HUES6 (cell line): Measurements from ENCODE around the gene CD9.

Experiments used
- H3K27ac ChIP-seq: 2 replicates; pipeline ENCODE4 v1.7.0; 2013; ENCODE audit warnings: low read depth, mild to moderate bottlenecking, low read length, inconsistent platforms
- H3K27me3 ChIP-seq: 2 replicates; pipeline ENCODE4 v1.6.1; 2013; ENCODE audit warnings: low read length; ENCODE audit not compliant: control insufficient read depth, insufficient read depth
- H3K36me3 ChIP-seq: 2 replicates; pipeline ENCODE4 v1.6.1; 2013; ENCODE audit warnings: low read length; ENCODE audit not compliant: control insufficient read depth, insufficient read depth
- H3K4me1 ChIP-seq: 2 replicates; pipeline ENCODE4 v1.6.1; 2013; ENCODE audit warnings: low read length; ENCODE audit not compliant: control insufficient read depth, insufficient read depth
- H3K4me3 ChIP-seq: 2 replicates; pipeline ENCODE4 v1.5.1; 2013; ENCODE audit warnings: low read depth, low read length
- H3K9ac ChIP-seq: one replicate; pipeline ENCODE4 v1.6.1; 2013; ENCODE audit warnings: mild to moderate bottlenecking, low read length
- H3K9me3 ChIP-seq: 2 replicates; pipeline ENCODE4 v1.6.1; 2013; ENCODE audit warnings: low read depth, low read length; ENCODE audit not compliant: control insufficient read depth, insufficient read depth

The CD9 gene

DNA sequence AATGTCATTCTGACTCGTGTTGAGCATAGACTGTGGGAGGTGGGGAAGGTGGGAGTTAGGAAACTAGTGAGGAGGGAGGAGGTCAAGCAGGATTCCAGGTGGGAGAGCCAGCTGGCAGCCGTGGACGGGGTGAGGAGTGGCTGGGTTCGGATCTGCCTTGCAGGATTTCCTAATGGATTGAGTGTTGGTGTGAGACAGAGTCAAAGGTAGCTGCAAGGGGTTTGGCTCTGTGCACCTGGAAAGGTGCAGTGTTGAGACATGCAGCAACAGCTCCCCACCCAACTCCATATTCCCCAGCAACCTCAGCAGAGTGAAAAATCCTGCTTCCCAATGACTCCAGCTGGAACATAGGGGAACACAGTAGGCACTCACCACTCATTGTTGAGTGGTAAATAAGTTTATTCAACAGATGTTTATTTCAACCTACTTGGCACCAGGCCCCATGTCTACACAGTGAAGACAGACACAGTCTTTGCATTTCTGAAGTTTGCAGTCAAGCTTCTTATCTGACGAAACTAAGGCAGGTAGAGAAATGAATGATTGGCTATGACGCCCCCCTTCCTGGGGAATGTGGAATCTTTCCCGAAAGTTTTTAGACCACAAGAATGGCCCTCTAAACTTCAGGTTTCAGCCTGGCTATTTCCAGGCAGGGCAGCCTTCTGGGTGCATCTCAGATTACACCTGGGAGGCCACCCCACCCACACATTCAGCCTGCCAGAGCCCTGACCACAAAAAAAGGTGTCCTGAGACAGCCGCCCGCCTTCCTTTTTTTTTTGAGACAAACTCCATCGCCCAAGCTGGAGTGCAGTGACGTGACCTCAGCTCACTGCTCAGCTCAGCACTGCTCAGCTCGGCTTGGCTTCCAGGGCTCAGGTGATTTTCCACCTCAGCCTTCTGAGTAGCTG lies 72.4 kb downstream of the CD9 start:
- no peaks in the 10 kb centered on the region for H3K27me3 ChIP-seq
- H3K4me3 ChIP-seq: no peak overlapping the region
- peaks cover 49% of the 10 kb centered on the region for H3K4me1 ChIP-seq
- H3K9ac ChIP-seq: peak overlapping the region; percentile 6
- no peak overlapping the region for H3K27ac ChIP-seq
- no peaks in the 10 kb centered on the region for H3K9me3 ChIP-seq
- H3K36me3 ChIP-seq: no peaks in the 10 kb centered on the region

DNA sequence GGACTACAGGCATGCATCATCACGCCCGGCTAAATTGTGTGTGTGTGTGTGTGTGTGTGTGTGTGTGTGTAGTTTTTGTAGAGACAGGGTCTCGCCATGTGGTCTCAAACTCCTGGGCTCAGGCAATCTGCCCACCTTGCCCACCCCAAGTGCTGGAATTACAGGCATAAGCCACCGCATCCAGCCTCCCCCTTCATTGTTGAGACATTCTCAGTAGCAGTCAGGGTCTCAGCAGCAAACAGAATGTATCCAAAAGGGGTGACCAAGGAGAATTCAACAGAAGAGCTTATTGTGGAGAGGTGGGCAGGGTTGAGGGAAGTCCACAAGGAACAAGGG lies 73.0 kb downstream of the CD9 start:
- H3K4me3 ChIP-seq: no peak overlapping the region
- H3K9ac ChIP-seq: no peak overlapping the region
- H3K27me3 ChIP-seq: no peaks in the 10 kb centered on the region; the same call in 1 of the 2 replicates
- no peaks in the 10 kb centered on the region for H3K36me3 ChIP-seq
- H3K27ac ChIP-seq: no peak overlapping the region
- H3K9me3 ChIP-seq: no peaks in the 10 kb centered on the region
- H3K4me1 ChIP-seq: peaks cover 55% of the 10 kb centered on the region

DNA sequence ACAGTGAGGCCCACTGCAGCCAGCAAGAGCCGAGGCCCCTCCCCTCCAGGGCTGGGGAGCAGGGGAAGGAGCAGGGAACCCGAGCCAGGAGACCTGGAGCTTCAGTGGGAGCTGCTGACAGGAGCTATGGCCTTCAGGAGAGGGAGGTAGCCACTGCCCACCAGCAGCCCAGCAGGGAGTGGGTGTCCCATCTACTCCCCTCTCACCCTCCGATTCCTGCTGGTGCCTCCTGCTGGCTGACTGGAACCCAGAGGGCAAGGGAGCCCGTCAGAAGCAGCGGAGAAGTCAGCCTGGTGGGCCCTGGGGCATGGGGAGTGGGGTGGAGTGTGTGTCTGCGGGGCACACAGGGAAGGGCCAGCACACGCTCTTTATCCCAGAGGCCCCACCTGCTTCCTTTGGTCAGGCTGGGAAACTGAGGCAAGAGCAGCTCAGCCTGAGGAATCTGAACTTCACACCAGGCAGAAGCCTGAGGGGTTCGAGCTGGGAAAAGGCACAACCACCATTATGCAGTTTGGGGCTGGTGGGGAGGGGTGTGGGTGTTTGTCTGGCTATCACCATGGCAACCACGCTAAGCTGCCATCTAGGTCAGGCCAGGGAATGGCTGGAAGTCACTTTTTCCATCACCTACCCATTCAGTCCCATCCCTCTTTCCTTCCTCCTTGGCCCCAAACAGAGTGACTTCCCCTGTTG lies 73.5 kb downstream of the CD9 start:
- no peak overlapping the region for H3K4me3 ChIP-seq
- H3K9ac ChIP-seq: no peak overlapping the region
- peaks cover 51% of the 10 kb centered on the region for H3K4me1 ChIP-seq
- no peaks in the 10 kb centered on the region for H3K9me3 ChIP-seq
- H3K36me3 ChIP-seq: no peaks in the 10 kb centered on the region
- no peak overlapping the region for H3K27ac ChIP-seq
- no peaks in the 10 kb centered on the region; the same call in 1 of the 2 replicates for H3K27me3 ChIP-seq

DNA sequence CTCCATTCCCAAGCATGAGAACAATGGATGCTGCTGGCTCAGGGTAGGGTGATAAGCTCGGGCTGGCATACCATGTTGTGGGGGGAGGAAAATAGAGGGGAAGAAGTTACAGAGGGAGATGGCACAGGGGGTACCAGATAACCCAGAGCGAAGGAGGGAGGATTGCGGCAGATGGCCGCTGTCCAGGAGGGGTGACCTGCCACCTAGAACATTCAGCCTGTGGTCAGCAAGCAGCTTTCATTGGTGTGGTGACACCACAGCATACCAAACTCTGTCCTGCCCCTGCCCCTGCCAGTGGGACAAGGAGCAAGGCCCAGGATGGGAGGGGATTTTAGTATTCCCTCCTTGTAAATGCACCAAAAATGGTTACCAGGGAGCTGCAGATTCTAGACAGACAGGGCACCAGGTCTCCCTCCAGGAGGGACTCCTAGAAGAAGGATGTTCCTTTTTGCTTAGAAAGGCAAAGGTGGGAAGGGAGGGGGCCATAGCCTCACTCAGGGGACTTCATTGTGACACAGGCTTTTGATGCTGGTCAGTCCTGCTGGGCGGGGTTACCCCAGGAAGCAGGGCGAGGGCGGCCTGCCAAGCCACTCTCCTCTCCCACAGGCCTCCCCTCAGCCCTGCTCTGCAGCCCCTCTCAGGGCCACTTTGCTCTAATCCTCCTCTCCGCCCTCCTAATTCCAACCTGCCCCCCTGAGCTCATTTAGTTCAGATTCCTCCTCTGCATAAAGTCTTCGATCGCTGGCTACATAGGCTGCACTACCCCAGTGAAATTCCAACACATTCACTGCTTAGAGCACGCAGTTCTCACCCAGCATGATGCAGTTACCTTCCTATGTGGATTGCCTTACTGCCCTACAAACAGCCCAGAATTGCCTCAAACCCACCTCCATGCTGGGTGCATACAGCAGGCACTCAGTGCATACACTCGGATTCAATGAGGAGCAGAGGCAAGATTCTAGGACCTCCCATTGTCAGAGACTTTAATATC lies 74.3 kb downstream of the CD9 start:
- Histone ChIP-seq H3K9me3 (no peaks in the 10 kb centered on the region), H3K9ac (no peak overlapping the region), H3K4me3 (no peak overlapping the region), H3K27ac (no peak overlapping the region), H3K36me3 (no peaks in the 10 kb centered on the region), H3K4me1 (peaks cover 53% of the 10 kb centered on the region), H3K27me3 (no peaks in the 10 kb centered on the region; the same call in 1 of the 2 replicates)

DNA sequence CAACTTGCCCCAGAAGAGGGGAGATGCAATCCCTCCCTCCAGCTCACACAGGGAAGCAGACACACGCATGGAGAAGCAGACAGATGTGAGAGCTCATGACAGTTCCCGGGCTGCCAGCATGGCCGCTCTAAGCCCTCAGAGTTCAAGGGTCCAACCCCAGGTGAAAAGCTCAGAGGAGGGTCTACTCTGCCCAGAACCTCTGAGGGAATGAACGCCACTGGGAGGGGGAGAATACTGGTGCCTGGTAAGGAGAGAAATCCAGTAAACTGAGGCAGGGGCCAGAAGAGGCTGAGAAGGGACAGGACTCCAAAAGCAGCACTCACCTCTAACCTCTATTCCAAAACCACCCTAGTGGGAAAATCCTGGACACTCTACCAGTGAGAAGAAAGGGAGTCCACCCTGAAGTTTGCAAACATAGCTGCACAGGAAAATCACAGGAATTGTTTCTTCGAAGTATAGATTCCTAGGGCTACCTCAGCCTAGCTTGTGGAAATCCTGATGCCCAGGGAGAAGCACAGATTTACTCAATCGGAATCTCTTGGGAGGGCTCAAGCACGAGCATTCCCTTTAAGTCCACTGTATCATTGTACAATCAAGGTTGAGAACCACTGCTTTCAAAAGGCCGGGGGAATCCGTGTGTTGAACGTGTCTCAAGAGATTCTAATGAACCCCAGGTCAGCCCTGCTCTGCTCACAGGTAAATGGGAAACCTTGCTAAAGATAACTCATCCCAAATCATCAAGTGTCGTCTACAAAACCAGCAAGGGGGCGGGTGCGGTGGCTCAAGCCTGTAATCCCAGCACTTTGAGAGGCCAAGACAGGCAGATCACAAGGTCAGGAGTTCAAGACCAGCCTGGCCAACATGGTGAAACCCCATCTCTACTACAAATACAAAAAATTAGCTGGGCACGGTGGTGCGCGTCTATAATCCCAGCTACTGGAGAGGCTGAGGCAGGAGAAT lies 76.0 kb downstream of the CD9 start:
- no peaks in the 10 kb centered on the region for H3K36me3 ChIP-seq
- no peak overlapping the region for H3K27ac ChIP-seq
- H3K4me1 ChIP-seq: peaks cover 64% of the 10 kb centered on the region
- H3K9me3 ChIP-seq: no peaks in the 10 kb centered on the region
- H3K27me3 ChIP-seq: no peaks in the 10 kb centered on the region; the same call in 1 of the 2 replicates
- H3K4me3 ChIP-seq: no peak overlapping the region
- H3K9ac ChIP-seq: no peak overlapping the region

DNA sequence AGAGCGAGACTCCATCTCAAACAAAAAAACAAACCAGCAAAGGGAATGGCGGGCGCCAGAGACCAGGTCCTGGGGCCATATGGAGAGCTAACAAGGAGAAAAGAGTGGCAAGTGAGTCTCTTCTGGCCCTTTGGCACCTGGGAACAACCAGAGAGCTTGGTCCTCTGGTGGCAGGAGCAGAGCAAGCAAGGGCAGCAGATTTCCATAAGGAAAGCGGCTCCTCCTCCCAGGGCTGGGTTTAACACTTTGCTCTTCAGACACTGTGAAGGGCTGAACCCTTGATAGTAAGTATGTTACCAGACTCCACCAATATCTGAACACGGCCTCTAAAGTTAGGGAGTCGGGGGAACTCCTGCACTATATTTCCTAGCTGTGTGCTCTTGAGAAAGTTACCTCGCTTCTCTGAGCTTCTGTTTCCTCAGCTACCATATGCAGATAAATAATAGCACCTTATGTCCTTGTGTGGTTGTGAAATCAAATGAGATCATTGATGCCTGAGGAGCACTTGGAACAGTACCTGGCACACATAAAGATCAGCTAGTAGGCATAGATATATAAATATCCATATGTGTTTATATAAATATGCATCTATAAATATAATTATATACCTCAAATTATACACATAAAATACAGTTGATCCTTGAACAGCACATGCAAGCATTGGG lies 76.9 kb downstream of the CD9 start:
- Histone ChIP-seq H3K9me3 (no peaks in the 10 kb centered on the region), H3K27me3 (no peaks in the 10 kb centered on the region; the same call in 1 of the 2 replicates), H3K36me3 (no peaks in the 10 kb centered on the region), H3K9ac (no peak overlapping the region), H3K27ac (no peak overlapping the region), H3K4me1 (peaks cover 67% of the 10 kb centered on the region), H3K4me3 (no peak overlapping the region)

DNA sequence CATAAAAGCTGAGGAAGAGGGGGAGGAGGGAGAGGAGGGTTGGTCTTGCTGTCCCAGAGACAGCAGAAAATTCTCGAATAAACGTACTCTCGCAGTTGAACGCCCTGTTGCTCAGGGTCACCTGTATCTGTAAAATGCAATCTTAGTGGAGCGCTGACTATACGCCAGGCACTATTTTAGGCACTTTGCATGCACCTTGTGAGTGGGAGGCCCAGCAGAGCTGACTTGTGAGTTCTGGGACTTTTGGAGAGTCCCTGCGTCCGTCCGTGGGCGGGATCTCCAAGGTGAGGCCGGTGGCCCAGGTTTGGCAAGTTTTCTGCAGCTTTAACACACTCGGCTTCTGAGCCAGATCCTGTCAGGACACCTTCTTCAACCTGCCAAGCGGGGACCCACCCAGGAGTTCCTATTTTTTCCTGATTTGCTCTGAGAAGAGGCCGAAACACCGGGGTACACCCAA lies 77.8 kb downstream of the CD9 start:
- H3K27me3 ChIP-seq: no peaks in the 10 kb centered on the region; the same call in 1 of the 2 replicates
- H3K4me3 ChIP-seq: peak overlapping the region; percentile 58
- peaks cover 61% of the 10 kb centered on the region for H3K4me1 ChIP-seq
- peak overlapping the region; percentile 81 for H3K9ac ChIP-seq
- no peaks in the 10 kb centered on the region for H3K36me3 ChIP-seq
- H3K9me3 ChIP-seq: no peaks in the 10 kb centered on the region
- H3K27ac ChIP-seq: peak overlapping the region; percentile 76; the same call in 1 of the 2 replicates

DNA sequence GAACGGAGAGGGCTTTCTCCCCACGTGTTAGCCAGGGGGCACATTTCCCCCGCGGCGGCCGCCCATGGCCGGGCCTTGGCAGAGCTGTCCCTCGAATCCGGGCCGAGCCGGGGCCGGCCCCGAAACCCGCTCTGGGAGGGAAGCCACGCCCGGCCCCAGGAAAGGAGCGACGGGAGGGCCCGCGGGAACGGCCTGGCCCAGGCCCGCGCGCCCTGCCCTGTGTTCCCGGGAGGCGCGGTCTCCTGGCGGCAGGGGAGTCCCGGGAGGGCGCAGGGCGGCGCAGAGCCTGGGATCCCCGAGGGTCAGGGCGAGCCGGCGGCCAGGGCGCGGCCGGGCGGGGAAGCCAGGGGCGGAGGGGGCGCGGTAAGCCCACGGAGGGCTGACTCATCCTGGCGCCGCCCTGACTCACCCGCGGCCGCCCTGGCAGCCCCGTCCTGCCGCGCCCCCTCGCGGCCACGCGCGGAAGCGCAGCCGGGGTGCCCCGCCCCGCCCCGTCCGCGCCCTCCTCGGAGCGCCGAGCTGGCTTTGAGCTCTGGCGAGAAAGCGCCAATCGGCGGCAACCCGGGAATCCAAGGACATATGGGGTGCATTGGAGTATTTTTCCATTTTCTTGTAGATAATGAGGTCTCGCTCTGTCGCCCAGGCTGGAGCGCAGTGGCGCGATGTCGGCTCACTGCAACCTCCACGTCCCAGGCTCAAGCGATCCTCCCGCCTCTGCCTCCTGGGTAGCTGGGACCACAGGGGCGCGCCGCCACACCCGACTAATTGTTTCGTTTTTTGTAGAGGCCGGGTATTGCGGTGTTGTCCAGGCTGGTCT lies 78.4 kb downstream of the CD9 start:
- Histone ChIP-seq H3K4me3 (peak overlapping the region; percentile 58), H3K36me3 (no peaks in the 10 kb centered on the region), H3K9ac (peak overlapping the region; percentile 81), H3K9me3 (no peaks in the 10 kb centered on the region), H3K27ac (peak overlapping the region; percentile 76; the same call in 1 of the 2 replicates), H3K4me1 (peaks cover 54% of the 10 kb centered on the region), H3K27me3 (no peaks in the 10 kb centered on the region; the same call in 1 of the 2 replicates)

DNA sequence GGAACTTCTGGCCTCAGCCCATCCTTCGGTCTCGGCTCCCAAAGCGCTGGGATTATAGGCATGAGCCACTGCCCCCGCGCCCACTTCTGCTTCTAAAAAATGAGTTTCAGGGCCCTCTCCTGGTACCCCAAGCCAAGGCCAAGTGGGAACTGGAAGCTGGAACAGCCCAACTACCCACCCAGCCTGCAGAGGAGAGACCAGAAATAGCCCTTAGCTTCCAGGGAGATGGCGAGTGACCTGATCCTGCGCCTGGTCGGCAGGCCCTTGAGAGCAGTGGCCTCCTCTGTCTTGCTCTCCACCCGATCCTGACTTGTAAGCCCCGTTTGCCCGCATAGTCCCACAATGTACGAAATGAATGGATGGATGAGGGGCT lies 79.0 kb downstream of the CD9 start:
- Histone ChIP-seq H3K36me3 (no peaks in the 10 kb centered on the region), H3K4me3 (peak overlapping the region; percentile 50), H3K27ac (peak overlapping the region; percentile 2; the same call in 1 of the 2 replicates), H3K4me1 (peaks cover 48% of the 10 kb centered on the region), H3K27me3 (no peaks in the 10 kb centered on the region; the same call in 1 of the 2 replicates), H3K9ac (peak overlapping the region; percentile 56), H3K9me3 (no peaks in the 10 kb centered on the region)
